GM19468 (cell line): ENCODE results near the gene NCAM1.

Source experiments
- ATAC-seq: cut with Tn5 transposase; IDR thresholded peaks from one replicate; pipeline ENCODE4 v1.9.1; 2021; ENCODE audit warnings: mild to moderate bottlenecking, moderate library complexity, moderate number of reproducible peaks; ENCODE audit not compliant: unreplicated experiment; ENCODE audit errors: extremely low read depth

Gene NCAM1

DNA sequence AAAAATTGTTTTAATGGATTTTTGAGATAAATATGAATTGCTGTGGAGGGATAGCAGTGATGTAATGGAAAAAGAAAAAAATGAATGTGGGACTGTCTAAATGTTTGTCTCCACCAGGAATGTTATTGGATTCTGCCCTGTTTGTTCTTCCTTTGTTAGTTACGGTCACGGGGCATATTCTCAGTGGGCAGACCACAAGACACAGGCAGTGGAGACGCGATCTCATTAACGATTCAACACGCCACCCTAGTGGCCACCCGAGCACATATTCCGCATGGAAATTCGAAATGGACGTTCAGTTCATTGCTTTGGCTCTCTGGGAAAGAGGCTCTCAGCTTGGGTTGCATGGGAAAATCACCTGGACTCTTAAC lies 201.4 kb downstream of the NCAM1 start:
- no peak for ATAC-seq

DNA sequence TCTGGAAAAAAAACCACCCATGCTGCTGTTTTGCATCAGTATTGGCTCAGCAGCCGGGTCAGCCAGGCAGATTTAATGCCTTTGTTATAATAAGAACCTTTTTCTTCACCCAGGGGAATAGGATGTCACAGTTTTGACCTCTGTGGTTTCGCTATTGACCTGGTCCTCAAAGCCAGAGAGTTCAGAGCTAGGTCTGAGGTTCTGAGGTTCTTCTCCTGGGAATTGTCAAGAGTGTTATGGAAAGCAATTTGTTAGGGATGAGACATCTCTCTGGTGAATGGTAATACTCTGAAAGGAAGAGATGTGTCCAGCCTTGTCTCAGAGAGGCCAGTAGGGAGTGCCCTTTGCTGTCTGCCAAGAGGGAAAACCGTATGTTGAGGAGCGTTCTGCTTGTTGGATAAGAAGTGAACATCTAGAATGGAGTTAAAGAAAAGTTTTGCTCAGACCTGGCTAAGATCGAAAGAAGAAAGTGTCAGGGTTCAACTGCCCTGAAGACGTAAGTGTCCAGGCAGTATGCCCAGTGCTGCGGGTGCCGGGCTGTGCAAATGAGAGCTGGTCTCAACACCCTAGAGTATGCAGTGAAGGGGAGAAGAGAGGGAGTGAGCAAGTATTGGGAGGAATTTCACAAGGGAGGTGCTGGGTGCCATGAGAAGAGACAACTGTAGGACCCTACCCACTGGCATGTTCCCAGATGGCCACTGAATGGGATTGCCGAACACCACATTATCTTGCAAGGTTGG lies 202.2 kb downstream of the NCAM1 start:
- no peak for ATAC-seq

GRCh38 chr11:113166280-113166679 lies 205.1 kb downstream of the NCAM1 start:
- no peak for ATAC-seq

DNA sequence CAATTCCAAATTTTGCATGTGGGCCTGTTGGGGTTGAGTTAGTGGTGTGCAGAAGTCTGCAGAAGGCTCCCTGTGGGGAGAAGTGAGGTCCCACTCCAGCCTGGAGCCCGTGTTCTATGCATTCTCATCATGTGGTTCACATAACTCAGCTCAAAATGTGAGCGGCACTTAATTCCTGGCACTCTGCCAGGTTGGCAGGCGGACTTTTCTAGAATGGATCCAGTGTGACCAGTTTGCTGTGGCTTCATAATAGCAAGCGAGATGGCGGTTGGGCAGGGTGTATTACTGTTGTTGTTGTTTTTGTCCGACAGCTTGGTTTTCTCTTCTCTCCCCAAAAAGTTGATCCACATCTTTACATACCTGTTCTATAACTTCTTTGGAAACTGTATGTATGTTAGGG lies 206.4 kb downstream of the NCAM1 start:
- ATAC-seq, result no peak

- ATAC-seq, result no peak
These were observed 207.4 kb downstream of the NCAM1 start for GRCh38 chr11:113168354-113169342.

- ATAC-seq, result no peak
These were observed 211.2 kb downstream of the NCAM1 start for GRCh38 chr11:113172382-113172951.

DNA sequence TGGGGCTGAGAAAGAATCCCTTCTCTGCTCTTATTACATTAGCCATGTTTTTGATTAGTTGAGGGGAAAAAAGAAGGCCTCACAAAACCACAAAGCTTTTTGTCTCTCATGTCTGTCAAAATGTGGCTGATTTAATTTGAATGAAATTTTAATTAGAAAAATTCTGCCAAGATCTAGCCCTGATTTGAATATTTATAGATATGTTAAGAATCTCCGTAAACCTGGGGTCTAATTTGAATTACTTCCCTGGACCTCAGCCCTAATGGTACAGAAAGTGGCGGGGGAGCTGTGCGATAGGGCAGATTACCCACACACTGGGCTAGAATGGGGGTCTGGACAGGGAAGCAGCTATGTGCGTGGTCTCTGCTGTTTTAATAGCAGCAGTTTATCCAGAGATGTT lies 211.9 kb downstream of the NCAM1 start:
- no peak for ATAC-seq

DNA sequence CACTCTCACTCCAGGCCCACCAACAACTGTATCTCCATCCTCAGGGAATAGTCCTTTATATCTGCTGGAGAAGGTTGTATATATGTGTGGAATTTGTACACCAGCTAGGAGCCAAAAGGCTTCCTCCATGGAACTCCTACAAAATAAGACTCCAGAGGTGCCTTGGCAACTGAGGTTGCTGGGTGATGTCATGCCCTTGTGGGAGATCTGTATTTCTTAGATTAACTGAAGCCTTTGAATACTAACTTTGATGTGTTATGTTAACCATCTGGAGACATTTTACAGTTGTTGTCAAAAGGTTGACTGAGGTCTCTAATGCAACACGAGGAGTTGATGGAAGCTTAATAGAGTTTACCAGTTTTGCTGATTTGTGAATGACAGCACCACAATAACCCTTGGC lies 213.7 kb downstream of the NCAM1 start:
- no peak for ATAC-seq

DNA sequence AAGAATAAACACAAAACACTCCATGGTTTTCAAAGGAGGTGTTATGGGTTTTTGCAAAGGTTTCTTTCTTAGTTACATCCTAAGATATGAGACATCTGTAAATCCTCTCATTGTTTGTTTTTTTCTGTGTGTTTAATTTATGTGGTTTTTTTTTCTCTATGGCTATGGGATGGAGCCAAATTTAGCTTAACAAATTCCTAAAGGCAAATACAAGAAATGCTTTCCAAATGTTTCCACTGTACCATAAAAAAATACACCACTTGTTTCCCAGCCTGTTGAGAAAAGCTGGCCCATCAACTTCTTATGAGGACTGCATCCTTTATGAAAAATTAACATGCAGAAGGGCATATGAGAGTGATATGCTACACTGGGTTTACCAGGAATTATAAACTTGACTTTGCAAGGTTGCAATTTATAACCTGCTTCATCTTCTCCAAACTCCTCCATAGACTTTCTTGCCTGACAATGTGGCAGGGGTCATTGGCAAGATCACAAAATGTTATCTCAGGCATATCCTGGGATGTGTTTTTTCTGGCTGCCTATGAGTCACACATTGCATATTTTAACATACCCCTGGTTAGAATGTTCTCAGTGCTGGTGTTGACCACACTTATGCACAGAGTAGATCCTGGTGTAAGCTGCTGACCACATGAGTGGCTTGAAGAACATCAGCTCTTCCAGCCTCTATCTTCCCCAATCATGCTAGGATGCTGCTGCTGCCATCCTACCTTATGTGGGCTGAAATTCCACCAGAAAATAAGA lies 215.6 kb downstream of the NCAM1 start:
- ATAC-seq, result no peak

DNA sequence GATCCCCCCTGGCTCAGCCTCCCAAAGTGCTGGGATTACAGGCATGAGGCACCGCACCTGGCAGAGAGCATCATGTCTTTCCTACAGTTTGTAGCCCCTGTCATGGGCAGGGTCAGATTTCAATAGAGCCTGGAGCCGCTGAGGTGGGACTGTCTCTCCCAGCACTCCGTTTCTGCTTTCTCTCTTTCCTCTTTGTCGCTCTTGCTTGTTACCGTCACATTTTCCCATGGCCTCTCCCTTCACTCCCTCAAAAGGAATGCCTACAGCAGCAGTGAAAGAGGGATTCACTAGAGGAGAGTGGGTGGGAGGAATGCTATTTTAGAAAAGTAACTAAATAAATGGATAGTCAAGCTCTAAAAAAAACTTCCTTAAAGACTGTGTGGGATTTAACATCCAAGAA lies 216.5 kb downstream of the NCAM1 start:
- ATAC-seq, result no peak

GRCh38 chr11:113178381-113179070 lies 217.3 kb downstream of the NCAM1 start:
- no peak for ATAC-seq

- no peak for ATAC-seq
These were observed 218.0 kb downstream of the NCAM1 start for GRCh38 chr11:113179181-113179704.

DNA sequence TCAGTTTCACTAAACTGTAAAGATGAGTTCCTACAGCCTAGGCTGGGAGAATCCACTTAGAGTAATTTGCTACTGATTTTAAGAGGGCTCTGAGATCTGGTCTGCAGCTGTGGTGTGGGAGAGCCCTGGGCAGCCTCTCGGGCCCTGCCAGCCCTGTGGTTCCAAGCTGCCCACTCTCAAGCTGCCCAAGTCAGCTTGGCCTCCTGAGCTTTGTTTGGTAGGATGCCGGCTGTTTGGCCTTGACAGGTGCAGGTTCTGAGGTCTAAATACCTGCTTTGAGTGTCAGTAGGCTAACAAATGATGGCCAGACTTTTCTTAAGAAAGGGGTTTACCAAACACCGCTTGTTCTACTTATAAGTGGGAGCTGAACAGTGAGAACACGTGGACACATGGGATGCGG lies 219.9 kb downstream of the NCAM1 start:
- no peak for ATAC-seq

- ATAC-seq, result no peak
These were observed 221.1 kb downstream of the NCAM1 start for GRCh38 chr11:113182288-113182687.

GRCh38 chr11:113184498-113184897 lies 223.3 kb downstream of the NCAM1 start:
- ATAC-seq, result no peak

GRCh38 chr11:113188371-113188834 lies 227.2 kb downstream of the NCAM1 start:
- no peak for ATAC-seq

- no peak for ATAC-seq
These were observed 228.9 kb downstream of the NCAM1 start for GRCh38 chr11:113189909-113190667.

DNA sequence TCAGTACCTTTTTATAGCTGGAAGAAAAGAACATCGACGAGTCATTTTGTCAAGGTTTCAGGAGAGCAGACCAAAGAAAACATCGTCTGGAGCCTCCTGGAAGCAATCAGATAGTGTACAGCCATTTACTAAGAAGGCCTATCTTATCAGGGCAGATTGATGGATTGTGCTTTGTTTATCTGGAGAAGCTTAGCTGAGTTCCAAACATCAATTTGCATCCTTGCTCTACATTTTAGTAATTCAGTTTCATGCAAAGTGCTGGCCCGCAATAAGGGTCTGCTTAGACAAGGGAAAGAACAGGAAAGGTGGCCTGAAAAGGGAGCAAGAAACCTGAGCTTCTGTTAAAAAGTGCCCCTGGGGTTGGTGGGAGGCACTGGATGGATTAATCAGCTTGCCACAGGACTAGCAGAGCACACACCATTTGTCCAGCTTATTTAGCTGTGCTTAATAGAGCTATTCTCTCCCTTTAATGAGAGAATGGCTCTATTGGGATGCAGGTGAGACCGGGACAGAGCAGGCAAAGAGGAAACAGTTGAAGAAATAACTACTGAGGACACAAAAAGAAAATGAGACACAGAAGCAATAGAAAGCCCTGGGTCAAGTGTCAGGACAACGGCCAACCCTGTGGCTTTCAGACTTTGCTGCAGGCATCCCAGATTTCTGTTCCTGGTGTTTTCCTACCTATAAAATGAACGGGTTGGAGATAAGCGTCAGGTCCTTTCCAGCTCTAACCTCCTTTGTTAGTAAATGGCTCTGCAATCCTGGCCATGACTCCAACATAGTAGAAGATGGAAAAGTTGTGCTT lies 231.1 kb downstream of the NCAM1 start:
- no peak for ATAC-seq
